HEK293 (cell line): ENCODE results near the gene DHPS.

ENCODE experiments used
- CTCF ChIA-PET: fragments of 350-600 bp; formaldehyde crosslinking; extraction: SDS; loops from one replicate; lab custom pipeline; 2021; ENCODE audit warnings: antibody characterized with exemption; lab: Yijun Ruan, JAX
- POLR2A ChIA-PET: fragments of 300-600 bp; formaldehyde crosslinking; extraction: SDS; loops from one replicate; lab custom pipeline; 2020; ENCODE audit warnings: antibody characterized with exemption, inconsistent platforms; lab: Yijun Ruan, JAX
- H3K27ac ChIP-seq: fragments of 200-500 bp; sonication (Bioruptor generic); 2 replicates; pipeline ENCODE4 v1.5.1; 2014; ENCODE audit warnings: low read depth, low read length, control low read depth, inconsistent platforms; ENCODE audit errors: extremely low read depth
- H3K36me3 ChIP-seq, 2 experiments: fragments of 200-500 bp in 1 of 2; sonication (Bioruptor generic) in 1 of 2; 1 replicate in 1 of 2; 2 replicates in 1 of 2; pipeline ENCODE4 v1.5.1; 2014 to 2017; ENCODE audit warnings: inconsistent platforms in 2 of 2, low read length in 2 of 2; ENCODE audit not compliant: control insufficient read depth in 2 of 2, insufficient read depth in 1 of 2
- H3K4me1 ChIP-seq: fragments of 200-500 bp; sonication (Bioruptor generic); 2 replicates; pipeline ENCODE4 v1.5.1; 2014; ENCODE audit warnings: mild to moderate bottlenecking, low read length, inconsistent platforms; ENCODE audit not compliant: control insufficient read depth, insufficient read depth
- H3K4me3 ChIP-seq: 2 replicates; pipeline ENCODE4 v1.5.1; 2011; ENCODE audit warnings: low read depth, mild to moderate bottlenecking, control low read depth, low read length, moderate library complexity
- H3K9me3 ChIP-seq: fragments of 200-500 bp; sonication (Bioruptor generic); 2 replicates; pipeline ENCODE4 v1.5.1; 2014; ENCODE audit warnings: low read depth, low read length, inconsistent platforms; ENCODE audit not compliant: control insufficient read depth, insufficient read depth
- GLIS1 ChIP-seq: fragments of 450-650 bp; formaldehyde crosslinking; IDR thresholded peaks from 2 replicates; pipeline ENCODE4 v1.5.1; 2016; ENCODE audit warnings: missing biosample characterization, missing genetic modification characterization
- GLIS2 ChIP-seq: fragments of 450-650 bp; formaldehyde crosslinking; IDR thresholded peaks from 2 replicates; pipeline ENCODE4 v1.5.1; 2016; ENCODE audit warnings: missing biosample characterization, missing genetic modification characterization
- HIC1 ChIP-seq: fragments of 450-650 bp; formaldehyde crosslinking; IDR thresholded peaks from 2 replicates; pipeline ENCODE4 v1.5.1; 2016; ENCODE audit warnings: missing biosample characterization, missing genetic modification characterization
- HOXA7 ChIP-seq: sonication (generic); formaldehyde crosslinking; IDR thresholded peaks from 2 replicates; pipeline ENCODE4 v1.8.1; 2022; ENCODE audit warnings: missing genetic modification reagents, borderline replicate concordance
- OVOL3 ChIP-seq: fragments of 450-650 bp; formaldehyde crosslinking; IDR thresholded peaks from 2 replicates; pipeline ENCODE4 v1.5.1; 2016; ENCODE audit warnings: missing biosample characterization, missing genetic modification characterization
- SCRT1 ChIP-seq: fragments of 450-650 bp; formaldehyde crosslinking; IDR thresholded peaks from 2 replicates; pipeline ENCODE4 v1.5.1; 2016; ENCODE audit warnings: missing biosample characterization, missing genetic modification characterization, borderline replicate concordance
- ZBTB17 ChIP-seq: fragments of 450-650 bp; formaldehyde crosslinking; IDR thresholded peaks from 2 replicates; pipeline ENCODE4 v1.5.1; 2016; ENCODE audit warnings: missing biosample characterization, missing genetic modification characterization
- ZBTB44 ChIP-seq: fragments of 450-650 bp; IDR thresholded peaks from 2 replicates; pipeline ENCODE4 v1.5.1; 2018; ENCODE audit warnings: missing biosample characterization, mild to moderate bottlenecking, missing genetic modification characterization
- ZBTB49 ChIP-seq: fragments of 450-650 bp; formaldehyde crosslinking; IDR thresholded peaks from 2 replicates; pipeline ENCODE4 v1.5.1; 2016; ENCODE audit warnings: missing biosample characterization, missing genetic modification characterization, low read depth
- ZNF148 ChIP-seq: fragments of 450-650 bp; formaldehyde crosslinking; IDR thresholded peaks from 2 replicates; pipeline ENCODE4 v1.5.0; 2017; ENCODE audit warnings: missing biosample characterization, missing genetic modification characterization, borderline replicate concordance
- ZNF202 ChIP-seq: fragments of 450-650 bp; formaldehyde crosslinking; IDR thresholded peaks from 2 replicates; pipeline ENCODE4 v1.5.1; 2016; ENCODE audit warnings: missing biosample characterization, missing genetic modification characterization, borderline replicate concordance
- ZNF24 ChIP-seq: fragments of 450-650 bp; formaldehyde crosslinking; IDR thresholded peaks from 2 replicates; pipeline ENCODE4 v1.5.1; 2016; ENCODE audit warnings: missing biosample characterization, missing genetic modification characterization
- ZNF350 ChIP-seq: fragments of 450-650 bp; formaldehyde crosslinking; IDR thresholded peaks from 2 replicates; pipeline ENCODE4 v1.5.0; 2017; ENCODE audit warnings: missing biosample characterization, mild to moderate bottlenecking, missing genetic modification characterization
- ZNF544 ChIP-seq: fragments of 450-650 bp; formaldehyde crosslinking; IDR thresholded peaks from 2 replicates; pipeline ENCODE4 v1.5.0; 2017; ENCODE audit warnings: missing biosample characterization, missing genetic modification characterization
- ZNF548 ChIP-seq: fragments of 450-650 bp; formaldehyde crosslinking; IDR thresholded peaks from 2 replicates; pipeline ENCODE4 v1.5.1; 2016; ENCODE audit warnings: missing biosample characterization, missing genetic modification characterization
- ZNF658 ChIP-seq: fragments of 450-650 bp; formaldehyde crosslinking; IDR thresholded peaks from 2 replicates; pipeline ENCODE4; 2016; ENCODE audit warnings: missing biosample characterization, missing genetic modification characterization
- ZNF701 ChIP-seq: fragments of 450-650 bp; formaldehyde crosslinking; IDR thresholded peaks from 2 replicates; pipeline ENCODE4 v1.5.1; 2016; ENCODE audit warnings: missing biosample characterization, missing genetic modification characterization
- ZNF747 ChIP-seq: fragments of 450-650 bp; formaldehyde crosslinking; IDR thresholded peaks from 2 replicates; pipeline ENCODE4 v1.5.1; 2016; ENCODE audit warnings: missing biosample characterization, missing genetic modification characterization
- ZNF830 ChIP-seq: fragments of 450-650 bp; IDR thresholded peaks from 2 replicates; pipeline ENCODE4 v1.5.0; 2018; ENCODE audit warnings: missing biosample characterization, missing genetic modification characterization, low read depth, mild to moderate bottlenecking, moderate library complexity
- ZSCAN18 ChIP-seq: fragments of 450-650 bp; formaldehyde crosslinking; IDR thresholded peaks from 2 replicates; pipeline ENCODE4 v1.5.1; 2016; ENCODE audit warnings: missing biosample characterization, missing genetic modification characterization
- ZSCAN30 ChIP-seq: fragments of 450-650 bp; IDR thresholded peaks from 2 replicates; pipeline ENCODE4 v1.5.1; 2018; ENCODE audit warnings: missing biosample characterization, mild to moderate bottlenecking, missing genetic modification characterization, moderate library complexity
- TF ChIP-seq, protein P1 (sequence below): fragments of 450-650 bp; formaldehyde crosslinking; IDR thresholded peaks from 2 replicates; pipeline ENCODE4 v1.5.1; 2016; ENCODE audit warnings: missing biosample characterization, missing genetic modification characterization, low read depth

The DHPS gene

GRCh38 chr19:12676928-12677327 is 4.8 kb downstream of the DHPS start:
- no peak overlapping the region for H3K4me3 ChIP-seq
- TF ChIP-seq ZNF830 (tag by site-specific recombination) (no peak), ZNF544 (tag by site-specific recombination) (no peak), SCRT1 (tag by site-specific recombination) (no peak)
- TF ChIP-seq, protein P1, sequence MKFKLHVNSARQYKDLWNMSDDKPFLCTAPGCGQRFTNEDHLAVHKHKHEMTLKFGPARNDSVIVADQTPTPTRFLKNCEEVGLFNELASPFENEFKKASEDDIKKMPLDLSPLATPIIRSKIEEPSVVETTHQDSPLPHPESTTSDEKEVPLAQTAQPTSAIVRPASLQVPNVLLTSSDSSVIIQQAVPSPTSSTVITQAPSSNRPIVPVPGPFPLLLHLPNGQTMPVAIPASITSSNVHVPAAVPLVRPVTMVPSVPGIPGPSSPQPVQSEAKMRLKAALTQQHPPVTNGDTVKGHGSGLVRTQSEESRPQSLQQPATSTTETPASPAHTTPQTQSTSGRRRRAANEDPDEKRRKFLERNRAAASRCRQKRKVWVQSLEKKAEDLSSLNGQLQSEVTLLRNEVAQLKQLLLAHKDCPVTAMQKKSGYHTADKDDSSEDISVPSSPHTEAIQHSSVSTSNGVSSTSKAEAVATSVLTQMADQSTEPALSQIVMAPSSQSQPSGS = no peak
- TF ChIP-seq, all 188 proteins: peak for 0
- ChIA-PET CTCF (interaction anchor here (0.6 to 1.2 kb wide), 11 partner anchors 14 to 753 kb away, joined by 3 to 16 read pairs (median 4); partner anchors contain the start of genes ZNF490 and ZNF791), POLR2A (interaction anchor here (0.9 to 1.2 kb wide), 3 partner anchors 16 to 204 kb away, joined by 3 read pairs; partner anchors contain the start of gene FBXW9)
- Histone ChIP-seq H3K36me3 (peaks cover 32 to 74% of the 10 kb centered on the region in 2 experiments; a peak in 2 of 3 replicates), H3K27ac (no peak overlapping the region), H3K9me3 (no peaks in the 10 kb centered on the region), H3K4me1 (no peaks in the 10 kb centered on the region)

- ChIA-PET POLR2A (interaction anchor here (0.9 to 1.2 kb wide), 3 partner anchors 16 to 204 kb away, joined by 3 read pairs; partner anchors contain the start of gene FBXW9), CTCF (interaction anchor here (0.6 to 1.2 kb wide), 11 partner anchors 14 to 753 kb away, joined by 3 to 16 read pairs (median 4); partner anchors contain the start of genes ZNF490 and ZNF791)
- Histone ChIP-seq H3K9me3 (no peaks in the 10 kb centered on the region), H3K27ac (no peak overlapping the region), H3K4me1 (no peaks in the 10 kb centered on the region), H3K36me3 (peaks cover 35 to 78% of the 10 kb centered on the region in 2 experiments; a peak in 2 of 3 replicates), H3K4me3 (no peak overlapping the region)
- TF ChIP-seq ZNF350 (tag by site-specific recombination) (no peak), HOXA7 (CRISPR knock-in tag) (no peak), OVOL3 (no peak), ZNF701 (tag by site-specific recombination) (no peak), ZBTB44 (tag by site-specific recombination) (no peak), ZBTB49 (tag by site-specific recombination) (no peak), GLIS2 (tag by site-specific recombination) (peak; percentile 17; the same call in 1 of the 2 replicates), ZNF148 (tag by site-specific recombination) (no peak), ZBTB17 (tag by site-specific recombination) (0 out of 2 replicates have a peak, but pooled peaks have one; percentile 12), ZNF658 (tag by site-specific recombination) (no peak), HIC1 (tag by site-specific recombination) (no peak), ZNF747 (tag by site-specific recombination) (no peak), ZSCAN18 (tag by site-specific recombination) (no peak), ZSCAN30 (tag by site-specific recombination) (no peak), ZNF202 (no peak), ZNF548 (no peak), GLIS1 (tag by site-specific recombination) (peak; percentile 12; the same call in 1 of the 2 replicates), ZNF24 (tag by site-specific recombination) (no peak)
These were observed 5.3 kb downstream of the DHPS start for GRCh38 chr19:12676384-12676792.
